Hematopoietic multipotent progenitor cell (in vitro differentiated cells): ENCODE measurements around the gene ANXA2. TPM values are rescaled to one million over a fixed set of nuclear protein-coding genes. Genes with fewer than 3 reads are reported as not detected.
A peak's percentile ranks its signal among the peaks of the same experiment; 100 is the strongest.
"Not testable (repeated sequence)": the region's sequence is repeated elsewhere in the genome, so short reads cannot be mapped to it uniquely, and the experiment has no call there.

Source experiments
- DNase-seq, 3 donors: peaks; one replicate each; pipeline ENCODE4 v3.0.0-alpha.2; 2011 to 2015; ENCODE audit warnings: low read depth in 2 of 3, low spot score in 2 of 3
- total RNA-seq: library from RNA; depleted of rRNA; stranded (reverse); fragments of >200 nt; gene quantifications from one replicate; pipeline ENCODE4 v1.2.3, GENCODE V29; 2012

The ANXA2 gene
- total RNA-seq, 1 donor, result 175 TPM

DNA sequence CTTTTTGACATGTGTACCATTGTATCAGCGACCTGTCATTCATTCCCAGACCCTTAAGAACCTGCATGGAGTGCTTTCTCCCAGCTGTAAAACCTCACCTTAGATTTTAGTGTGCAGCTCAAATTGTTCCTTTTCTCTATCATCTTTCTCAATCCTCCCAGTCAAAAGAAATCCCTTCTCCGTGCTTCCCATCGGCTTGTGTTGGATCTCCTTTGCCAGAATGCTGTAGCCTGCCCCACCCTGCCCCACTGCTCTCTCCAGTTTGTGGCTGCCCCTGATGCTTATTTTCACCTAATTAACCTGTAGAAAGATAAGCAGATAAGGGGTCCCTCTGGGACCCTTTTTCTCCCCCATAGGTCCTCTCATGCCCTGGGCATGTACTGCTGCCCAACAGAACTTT is 51.1 kb downstream of the ANXA2 start:
- no peak for DNase-seq

DNA sequence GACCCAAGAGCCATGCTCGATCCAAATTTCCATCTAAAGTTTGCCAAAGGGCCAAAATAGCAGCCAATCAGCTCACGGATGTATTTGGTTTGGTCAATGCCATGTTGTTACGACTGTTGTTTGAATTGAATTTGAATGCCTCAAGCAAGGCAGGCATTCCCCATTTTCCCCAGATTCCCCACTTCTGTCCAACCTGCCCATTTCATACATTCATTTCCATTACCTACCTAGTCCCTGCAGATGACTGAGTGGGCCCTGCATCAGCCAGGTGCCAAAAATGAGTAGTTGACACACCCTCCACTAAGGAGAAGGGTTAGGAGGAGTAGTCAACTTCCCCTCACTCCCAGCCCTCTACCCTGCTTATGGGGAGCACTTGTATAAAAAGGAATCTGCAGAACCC is 51.7 kb downstream of the ANXA2 start:
- no peak for DNase-seq

DNA sequence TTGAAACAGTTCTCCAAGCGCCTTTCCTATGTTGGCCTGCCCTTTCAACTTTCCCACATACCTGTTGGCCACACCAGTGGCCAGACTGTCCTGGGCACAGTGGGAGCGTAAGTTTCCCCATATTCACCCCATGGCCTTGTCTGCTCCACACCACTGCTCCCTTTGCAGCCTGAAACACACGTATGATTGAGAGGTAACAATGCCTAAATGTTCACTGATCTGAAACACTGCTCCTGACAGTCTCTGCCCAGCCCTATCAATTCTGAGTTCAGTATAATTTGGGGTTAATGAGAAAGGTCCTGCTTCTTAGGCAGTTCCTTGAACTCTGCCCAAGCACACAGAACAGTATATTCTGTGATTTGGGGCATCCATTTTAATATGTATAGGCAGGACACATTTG is 52.2 kb downstream of the ANXA2 start:
- DNase-seq, result no peak

DNA sequence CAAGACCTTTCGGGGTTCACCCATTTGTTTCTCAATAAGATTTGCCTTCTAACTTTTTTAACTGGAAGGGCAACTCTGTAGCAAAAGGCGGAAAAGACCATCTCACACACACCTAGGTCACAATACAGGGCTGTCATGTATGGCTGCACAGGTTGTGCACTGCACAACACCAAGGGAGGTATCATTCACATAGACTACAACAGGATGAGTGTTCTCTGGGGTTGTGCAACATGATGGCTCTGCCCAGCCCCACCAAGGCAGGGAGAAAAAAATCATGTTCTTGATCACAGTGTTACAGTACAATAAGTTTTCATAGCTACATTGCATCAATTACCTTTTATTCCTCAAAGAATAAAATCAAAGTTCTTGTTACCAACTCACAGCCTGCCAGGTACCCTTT is 52.8 kb downstream of the ANXA2 start:
- DNase-seq, result no peak

DNA sequence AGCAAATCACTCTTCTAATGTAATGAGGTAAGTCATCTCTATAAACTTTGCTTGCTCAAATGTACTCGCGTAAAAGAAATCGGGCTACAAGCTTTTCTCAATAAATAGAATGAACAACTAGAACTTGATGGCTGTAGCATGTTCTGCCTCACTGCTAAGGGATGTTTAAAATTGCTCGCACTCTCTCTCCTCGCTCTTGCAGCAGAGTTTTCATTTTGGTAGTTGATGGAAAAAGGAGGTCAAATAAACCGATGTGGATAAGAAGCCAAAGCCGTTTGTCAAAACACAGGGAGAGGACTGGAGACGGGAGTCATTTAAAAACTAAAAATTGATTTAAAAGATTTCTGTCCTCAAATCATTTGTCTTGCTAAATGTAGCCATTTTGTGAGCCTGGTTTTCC is 53.3 kb downstream of the ANXA2 start:
- DNase-seq, result no peak

DNA sequence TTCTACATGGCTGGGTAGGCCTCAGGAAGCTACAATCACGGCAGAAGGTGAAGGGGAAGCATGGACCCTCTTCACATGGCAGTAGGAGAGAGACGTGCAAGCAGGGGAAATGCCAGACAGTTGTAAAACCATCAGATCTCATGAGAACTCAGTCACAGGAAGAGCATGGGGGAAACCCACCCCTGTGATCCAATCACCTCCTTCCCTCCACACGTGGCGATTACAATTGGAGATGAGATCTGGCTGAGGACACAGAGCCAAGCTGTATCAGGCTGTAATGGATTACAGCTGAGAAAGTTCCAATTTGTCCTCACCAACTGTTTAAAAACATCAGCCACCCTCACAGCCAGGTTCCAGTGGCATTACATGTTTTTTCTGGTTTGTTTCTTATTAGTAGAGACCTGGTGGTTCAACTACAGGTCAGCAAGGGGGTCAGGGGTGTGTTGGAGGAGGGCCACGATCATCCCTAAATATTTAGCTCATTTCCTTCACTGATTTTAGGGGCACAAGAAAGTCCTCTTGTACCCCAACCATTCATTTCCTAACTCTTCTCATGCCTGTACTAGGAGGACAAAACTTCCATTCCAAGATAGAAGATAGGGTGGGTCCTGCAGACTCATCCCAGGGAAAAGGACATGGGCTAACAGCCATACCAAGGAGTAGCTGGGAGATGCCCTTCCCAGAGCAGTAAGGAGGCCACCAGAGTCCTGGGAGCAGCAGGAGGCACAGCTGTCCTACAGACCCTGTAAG is 54.4 kb downstream of the ANXA2 start:
- no peak for DNase-seq

DNA sequence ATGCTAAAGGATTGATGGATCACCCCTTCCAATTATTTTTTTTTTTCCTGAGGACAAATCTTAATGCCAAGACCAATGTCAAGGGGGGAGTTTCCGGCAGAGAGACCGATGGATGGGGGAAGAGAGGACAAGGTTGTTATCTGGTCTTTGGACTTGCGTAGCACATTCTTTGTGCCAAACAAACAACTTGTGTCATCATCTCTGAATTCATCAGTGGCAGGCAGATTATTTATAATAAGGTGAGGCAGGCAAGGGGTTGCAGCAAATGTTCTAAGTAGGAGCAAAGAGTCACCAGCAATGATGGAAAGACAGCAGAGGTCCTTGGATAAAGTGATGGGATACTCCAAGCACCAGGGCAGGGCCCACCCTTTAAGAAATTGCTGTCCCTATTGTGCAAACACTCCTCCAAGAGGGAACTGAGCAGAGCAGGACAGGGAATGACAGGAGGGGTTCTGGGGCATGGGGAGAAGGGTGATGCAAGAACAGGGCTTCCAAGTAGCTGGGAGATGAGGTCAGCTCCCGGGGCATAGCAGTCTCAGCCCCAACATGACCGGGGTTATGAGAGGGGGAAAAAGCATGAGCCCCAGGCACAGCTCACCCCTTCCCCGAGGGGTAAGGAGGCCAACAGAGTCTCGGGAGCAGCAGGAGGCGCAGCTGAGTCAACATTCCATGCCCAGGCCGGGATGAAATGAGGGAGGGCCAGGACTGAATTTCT is 57.4 kb downstream of the ANXA2 start:
- no peak for DNase-seq

DNA sequence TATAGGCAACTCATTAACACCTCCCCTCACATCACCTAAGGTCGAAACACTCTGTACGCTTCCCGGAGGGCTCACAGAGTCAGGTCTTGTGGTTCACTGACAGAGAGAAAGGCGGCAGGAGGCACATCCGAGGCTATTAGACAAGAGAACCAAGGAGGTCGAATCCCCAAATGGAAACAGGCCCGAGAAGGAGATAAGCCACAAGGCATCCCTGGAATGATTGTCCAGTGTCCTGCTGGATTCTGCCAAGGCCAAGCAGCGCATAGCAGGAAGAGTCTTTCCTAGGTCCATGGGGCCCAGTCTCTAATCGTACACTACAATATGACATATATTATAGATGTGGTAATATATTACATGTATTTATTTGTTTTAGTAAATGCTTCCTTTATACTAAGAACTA is 58.5 kb downstream of the ANXA2 start:
- no peak for DNase-seq

DNA sequence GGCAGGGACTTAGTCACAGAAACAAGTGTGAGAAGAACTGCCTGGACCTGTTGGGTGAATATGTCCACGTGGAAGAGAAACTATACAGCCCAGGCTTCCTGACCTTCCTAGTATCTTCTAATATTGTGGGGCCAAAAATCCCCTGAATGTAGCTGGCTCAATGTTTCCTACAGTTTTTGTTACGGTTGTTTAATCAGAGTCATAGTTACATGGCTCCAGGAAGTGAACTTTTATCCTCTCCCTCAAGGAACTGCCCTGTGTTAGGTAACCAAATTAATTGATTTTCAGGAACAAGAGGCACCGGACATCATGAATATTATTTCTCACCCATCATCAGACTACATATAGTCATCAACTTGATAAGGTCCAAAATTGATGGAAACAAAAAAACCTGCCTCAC is 59.0 kb downstream of the ANXA2 start:
- DNase-seq, result no peak

DNA sequence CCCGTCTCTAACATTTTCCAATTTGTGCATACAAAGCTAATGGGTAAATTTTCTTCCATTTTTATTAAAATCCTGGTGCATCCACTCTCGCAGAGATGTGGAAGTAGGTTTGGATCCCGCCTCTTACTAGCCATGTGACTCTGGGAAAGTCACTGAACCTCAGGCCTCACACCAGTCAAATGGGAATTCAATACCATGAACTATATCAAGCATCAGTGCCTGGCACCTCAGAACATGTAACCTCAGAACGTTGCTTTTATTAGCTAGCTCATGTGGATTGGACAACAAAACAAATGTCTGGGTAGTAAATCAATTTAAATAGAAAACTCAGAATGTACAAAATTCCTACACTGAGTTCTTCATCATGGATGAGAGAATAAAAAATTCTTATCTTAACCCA is 60.7 kb downstream of the ANXA2 start:
- DNase-seq, result no peak

DNA sequence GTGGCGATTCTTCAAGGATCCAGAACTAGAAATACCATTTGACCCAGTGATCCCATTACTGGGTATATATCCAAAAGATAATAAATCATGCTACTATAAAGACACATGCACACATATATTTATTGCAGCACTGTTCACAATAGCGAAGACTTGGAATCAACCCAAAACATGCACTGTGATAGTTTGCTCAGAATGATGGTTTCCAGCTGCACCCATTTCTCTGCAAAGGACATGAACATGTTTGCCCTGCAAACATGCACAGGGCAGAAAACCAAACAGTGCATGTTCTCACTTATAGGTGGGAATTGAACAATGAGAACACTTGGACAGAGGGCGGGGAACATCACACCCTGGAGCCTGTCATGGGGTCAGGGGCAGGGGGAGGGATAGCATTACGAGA is 62.5 kb downstream of the ANXA2 start:
- DNase-seq, result not testable (repeated sequence)

DNA sequence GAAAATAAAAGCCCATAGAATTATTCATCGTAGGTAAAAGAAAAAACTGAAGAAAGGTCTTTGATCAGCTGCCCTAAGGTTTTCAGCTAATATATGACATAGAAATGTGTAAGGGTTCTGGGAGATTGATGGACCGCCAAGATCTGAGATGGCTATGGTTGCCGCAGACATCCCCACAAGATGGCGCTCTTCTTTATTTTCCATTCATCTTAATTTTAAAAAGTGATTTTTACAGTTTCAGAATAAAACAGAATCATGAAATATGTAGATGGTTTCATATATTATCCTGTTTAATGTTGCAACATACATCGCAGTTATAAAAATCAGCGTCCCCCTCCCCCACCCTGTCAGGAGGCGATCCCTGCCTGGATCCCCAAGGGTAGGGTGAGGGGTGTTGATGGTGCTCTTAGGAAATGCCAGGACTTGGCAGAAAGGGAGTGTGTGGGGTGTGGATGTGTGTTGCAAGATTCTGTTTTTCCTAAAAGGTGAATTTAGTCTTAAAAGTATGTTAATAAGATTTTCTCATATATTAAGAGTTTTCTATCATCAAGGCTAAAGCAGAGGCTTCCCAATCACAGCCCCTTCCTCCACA is 68.8 kb downstream of the ANXA2 start:
- DNase-seq, result peak in 2 of 3 donors; percentile 30 to 49

DNA sequence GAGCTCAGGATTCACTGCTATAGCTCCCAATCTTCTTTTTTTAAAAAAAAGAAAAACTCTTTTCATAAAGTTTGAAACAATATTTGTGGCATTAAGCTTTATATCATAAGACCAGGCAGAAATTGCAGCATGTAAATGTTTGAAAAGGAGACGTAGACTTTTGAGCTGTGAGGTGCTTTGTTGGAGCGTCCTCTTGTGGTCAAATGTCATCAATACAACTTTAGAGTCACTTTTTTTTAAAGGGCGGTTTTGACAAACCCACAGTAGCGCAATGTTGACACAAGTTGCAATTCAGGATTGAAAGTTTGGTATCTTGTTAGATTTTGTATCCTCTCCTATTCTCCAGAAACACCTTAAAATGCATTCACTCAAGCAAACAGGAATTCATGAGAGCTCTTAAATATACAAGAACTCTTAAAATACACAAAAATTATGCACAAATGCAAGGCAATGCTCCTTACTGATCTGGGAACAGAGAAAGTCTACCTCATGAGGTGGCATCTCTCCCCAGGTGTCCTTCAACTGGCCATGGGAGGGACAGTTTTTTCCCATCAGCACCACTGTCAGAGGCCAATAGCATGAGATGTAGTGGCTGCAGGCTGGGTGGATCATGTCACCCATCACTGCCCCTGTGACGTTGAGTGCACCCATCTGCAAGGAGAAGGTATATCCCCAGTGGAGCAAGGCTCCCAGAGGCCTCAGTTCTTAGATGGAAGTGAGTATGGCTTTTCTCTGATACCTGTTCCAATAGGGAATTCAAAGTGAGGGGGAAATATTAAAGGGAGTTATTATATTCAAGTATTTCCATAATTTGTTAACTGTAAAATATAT is 70.7 kb downstream of the ANXA2 start:
- peak; percentile 33 to 88 (median 60) for DNase-seq

DNA sequence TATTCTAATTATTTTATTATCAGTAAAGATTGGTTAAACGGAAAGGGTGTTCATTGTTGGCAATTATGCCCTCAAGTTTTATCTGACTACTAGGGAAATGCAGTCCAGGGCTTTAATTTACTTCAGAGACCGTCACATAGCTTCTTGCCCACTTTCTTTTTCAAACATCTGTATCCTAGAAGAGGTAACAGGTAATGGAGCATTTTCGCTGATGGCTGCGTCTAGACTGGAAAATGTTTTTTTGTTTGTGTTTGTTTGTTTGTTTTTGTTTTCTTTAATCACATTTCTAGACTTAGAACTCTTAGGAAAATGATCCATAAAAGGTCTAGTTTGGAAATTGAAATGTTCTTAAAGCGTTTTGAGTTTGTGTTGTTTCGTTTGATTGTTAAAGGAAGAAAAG is 71.4 kb downstream of the ANXA2 start:
- DNase-seq, result no peak

DNA sequence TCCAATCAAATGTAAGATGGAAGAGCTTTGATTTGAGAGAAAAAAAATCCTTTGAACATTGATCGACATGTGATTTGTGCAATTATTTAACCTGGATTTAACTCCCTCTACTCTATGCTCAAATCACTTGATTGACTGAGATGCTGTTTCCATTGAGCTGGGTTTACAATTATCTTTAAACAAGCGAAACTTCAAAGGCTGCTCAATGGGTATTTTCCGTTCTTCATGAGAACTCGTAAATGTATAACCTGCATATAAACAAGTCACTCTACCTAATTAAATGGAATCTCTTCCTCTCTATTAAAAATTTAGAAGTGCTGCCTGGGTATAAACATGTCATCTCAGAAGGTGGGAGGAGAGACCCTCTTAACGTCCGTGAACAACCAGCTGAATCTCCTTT is 71.9 kb downstream of the ANXA2 start:
- DNase-seq, result no peak

DNA sequence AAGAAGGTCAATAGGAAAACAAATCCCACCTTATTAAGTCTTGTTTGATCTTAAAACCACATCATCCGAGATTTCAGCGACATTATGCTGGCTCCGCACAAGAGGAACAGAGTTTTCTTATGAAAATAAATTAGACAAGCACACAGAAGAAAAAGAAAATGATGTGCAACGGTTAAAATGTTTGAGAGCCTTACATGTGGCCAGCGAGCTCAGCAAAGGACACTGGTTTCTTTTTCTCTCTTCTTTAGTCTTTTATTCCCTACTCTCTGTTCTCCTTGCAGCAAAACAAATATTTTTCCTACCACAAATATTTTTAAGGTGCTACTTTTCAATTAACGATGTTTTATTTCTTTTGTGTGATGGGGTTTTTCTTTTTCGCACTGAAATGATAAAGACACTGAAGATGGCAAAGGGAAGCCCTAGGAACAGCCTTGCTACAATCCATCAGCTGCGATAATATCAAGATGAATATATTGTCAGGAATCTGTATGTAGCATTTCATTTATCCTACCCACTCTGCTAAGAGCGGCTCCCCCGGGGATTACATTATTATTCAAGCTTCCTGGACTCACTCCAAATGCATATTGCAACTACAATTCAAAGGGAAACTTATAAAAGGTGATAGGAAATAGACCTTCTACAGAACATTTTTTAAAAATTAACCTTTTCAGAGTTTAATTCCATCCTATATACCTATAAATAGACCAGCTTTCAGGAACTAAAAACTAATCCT is 72.9 kb downstream of the ANXA2 start:
- no peak for DNase-seq

DNA sequence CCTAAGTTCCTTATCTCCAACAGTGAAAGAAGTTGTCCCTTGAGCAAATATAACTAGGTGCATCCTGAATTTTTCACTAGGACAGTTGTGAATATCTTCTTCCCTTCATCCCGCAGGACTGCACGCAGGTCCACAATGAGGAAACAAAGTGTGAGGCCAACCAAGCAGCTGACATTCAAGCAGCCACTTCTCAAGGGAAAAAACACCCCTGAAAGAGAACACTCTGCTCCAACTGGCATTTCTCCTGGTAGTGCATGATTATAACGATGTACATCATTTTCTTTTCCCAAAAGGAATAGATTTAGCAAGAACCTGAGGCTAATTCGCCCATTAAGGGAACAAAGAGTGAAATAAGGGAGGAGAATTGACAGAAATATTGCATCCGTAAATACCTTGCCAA is 74.5 kb downstream of the ANXA2 start:
- DNase-seq, result no peak

DNA sequence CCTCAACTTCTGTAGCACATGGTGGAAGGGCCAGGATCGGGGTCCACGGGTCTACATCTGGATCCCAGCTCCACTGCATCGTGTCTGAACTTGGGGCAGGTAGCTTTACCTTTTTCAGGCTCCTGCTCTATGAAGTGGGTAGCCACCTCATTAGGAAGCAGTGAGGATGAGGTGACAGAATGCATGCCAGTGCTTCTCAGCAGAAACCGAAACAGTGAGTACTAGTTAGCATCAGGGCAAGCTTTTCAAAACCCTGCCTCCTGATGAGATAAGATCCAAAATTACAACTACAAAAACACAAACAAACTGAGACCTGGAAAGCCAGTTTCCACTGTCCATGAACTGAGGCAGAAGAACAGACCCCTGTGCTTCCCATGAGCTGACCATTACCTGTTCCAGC is 77.4 kb downstream of the ANXA2 start:
- no peak for DNase-seq

DNA sequence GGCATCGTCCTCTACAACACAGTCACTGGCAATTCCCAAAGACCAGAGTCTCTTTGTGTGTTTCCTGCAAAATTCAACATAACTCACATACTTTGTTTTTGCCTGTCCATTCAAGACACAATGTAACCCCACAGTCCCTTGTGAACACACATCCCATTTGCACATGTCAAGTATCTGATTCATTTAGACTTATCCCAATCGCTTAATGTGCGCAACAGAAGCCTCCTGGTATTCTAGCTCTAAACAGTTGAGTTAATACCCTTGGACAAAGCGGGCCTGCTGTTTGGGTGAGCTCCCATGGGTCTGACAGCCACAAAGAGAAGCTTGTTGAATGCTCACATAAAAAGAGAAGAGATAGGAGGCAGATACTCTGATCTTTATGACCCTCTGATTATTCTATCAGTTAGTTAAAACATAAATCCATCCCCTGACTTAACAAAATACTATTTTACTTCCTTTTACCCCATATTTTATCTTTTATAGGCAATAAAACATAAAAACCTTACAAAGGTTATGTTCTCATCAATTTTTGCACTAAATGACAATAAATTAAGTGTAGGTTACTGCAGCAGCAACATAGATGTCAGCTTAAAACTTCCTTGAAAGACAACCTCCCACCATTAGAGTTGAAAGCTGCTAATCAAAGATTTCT is 79.4 kb downstream of the ANXA2 start:
- no peak for DNase-seq

DNA sequence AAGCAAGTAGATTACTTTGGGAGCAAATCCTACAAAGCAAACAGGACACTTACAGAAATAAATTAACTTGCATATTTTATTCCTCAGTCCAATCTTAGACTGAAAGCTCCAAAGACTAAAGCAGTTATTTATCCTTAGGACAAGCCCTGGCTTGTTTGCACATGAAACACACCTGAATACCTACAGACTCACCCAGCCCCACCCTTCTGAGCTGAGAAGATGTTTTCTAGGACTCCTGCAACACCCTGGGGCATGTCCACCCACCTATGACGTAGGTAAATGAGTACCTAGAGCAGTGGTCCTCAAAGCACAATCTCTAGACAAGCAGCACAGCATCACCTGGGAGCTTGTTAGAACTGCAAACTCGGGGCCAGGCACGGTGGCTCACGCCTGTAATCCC is 80.8 kb downstream of the ANXA2 start:
- DNase-seq, result no peak
